GM18907 (cell line): ENCODE measurements around the gene CMC1.
"Not testable (repeated sequence)": the region's sequence is repeated elsewhere in the genome, so short reads cannot be mapped to it uniquely, and the experiment has no call there.

Experiments
- ATAC-seq: cut with Tn5 transposase; IDR thresholded peaks from one replicate; pipeline ENCODE4 v1.9.1; 2021; ENCODE audit warnings: mild to moderate bottlenecking, moderate library complexity; ENCODE audit not compliant: unreplicated experiment

CMC1 gene

GRCh38 chr3:28243424-28244106 lies 2.1 kb downstream of the CMC1 start:
- no peak for ATAC-seq

- no peak for ATAC-seq
Observed at GRCh38 chr3:28244491-28244890, 3.1 kb downstream of the CMC1 start.

GRCh38 chr3:28247286-28247685 lies 5.9 kb downstream of the CMC1 start:
- no peak for ATAC-seq

GRCh38 chr3:28250999-28251398 lies 9.6 kb downstream of the CMC1 start:
- peak; percentile 38 for ATAC-seq

GRCh38 chr3:28252001-28252431 lies 10.6 kb downstream of the CMC1 start:
- ATAC-seq, result no peak

GRCh38 chr3:28253040-28253715 lies 11.8 kb downstream of the CMC1 start:
- ATAC-seq, result no peak

- ATAC-seq, result no peak
Observed at GRCh38 chr3:28262001-28262400, 20.6 kb downstream of the CMC1 start.

- ATAC-seq, result no peak
Observed at GRCh38 chr3:28265641-28266040, 24.2 kb downstream of the CMC1 start.

- no peak for ATAC-seq
Observed at GRCh38 chr3:28267984-28268849, 26.8 kb downstream of the CMC1 start.

- ATAC-seq, result no peak
Observed at GRCh38 chr3:28268989-28269388, 27.6 kb downstream of the CMC1 start.

GRCh38 chr3:28269884-28270283 lies 28.5 kb downstream of the CMC1 start:
- not testable (repeated sequence) for ATAC-seq

- no peak for ATAC-seq
Observed at GRCh38 chr3:28273837-28274236, 32.4 kb downstream of the CMC1 start.

GRCh38 chr3:28278918-28279317 lies 37.5 kb downstream of the CMC1 start:
- ATAC-seq, result no peak

- ATAC-seq, result no peak
Observed at GRCh38 chr3:28279770-28280169, 38.4 kb downstream of the CMC1 start.

GRCh38 chr3:28280781-28281180 lies 39.4 kb downstream of the CMC1 start:
- ATAC-seq, result no peak

- peak; percentile 96 for ATAC-seq
Observed at GRCh38 chr3:28286595-28286994, 45.2 kb downstream of the CMC1 start.

GRCh38 chr3:28287046-28287445 lies 45.6 kb downstream of the CMC1 start:
- no peak for ATAC-seq

GRCh38 chr3:28290863-28291300 lies 49.5 kb downstream of the CMC1 start:
- ATAC-seq, result no peak

GRCh38 chr3:28291577-28291976 lies 50.2 kb downstream of the CMC1 start:
- no peak for ATAC-seq

GRCh38 chr3:28292622-28293021 lies 51.2 kb downstream of the CMC1 start:
- no peak for ATAC-seq

GRCh38 chr3:28294667-28295413 lies 53.4 kb downstream of the CMC1 start:
- no peak for ATAC-seq
